AG09319 (cell line): Measurements from ENCODE around the gene SSC5D.

Source experiments
- DNase-seq: peaks from one replicate; pipeline ENCODE4 v3.0.0-alpha.2; 2010; ENCODE audit warnings: low read depth; ENCODE audit errors: extremely low read depth
- TF ChIP-seq, protein P1 (sequence below): IDR thresholded peaks from 2 replicates; pipeline ENCODE4 v1.5.1; 2011; ENCODE audit warnings: low read depth, mild to moderate bottlenecking, inconsistent platforms, low read length, moderate library complexity

SSC5D gene

DNA sequence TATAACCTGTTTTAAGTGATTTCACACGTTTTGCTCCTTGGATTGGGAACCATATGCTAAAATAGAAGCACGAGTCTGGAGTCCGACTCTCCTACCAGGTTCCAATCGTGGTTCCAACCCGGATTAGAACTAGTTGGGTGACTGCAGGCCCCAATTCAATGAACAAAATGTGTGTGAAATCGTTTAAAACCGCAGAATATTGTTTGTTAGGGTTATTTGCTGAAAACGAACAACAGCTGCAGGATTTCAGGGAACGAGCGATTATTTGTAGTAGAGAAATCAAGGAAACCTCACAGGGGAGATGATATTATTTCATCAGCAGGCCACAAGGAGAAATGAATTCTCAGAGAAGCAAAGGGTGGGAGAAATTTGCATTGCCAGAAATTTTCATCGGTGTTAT is 16.7 kb downstream of the SSC5D start:
- DNase-seq, result no peak
- TF ChIP-seq, protein P1, sequence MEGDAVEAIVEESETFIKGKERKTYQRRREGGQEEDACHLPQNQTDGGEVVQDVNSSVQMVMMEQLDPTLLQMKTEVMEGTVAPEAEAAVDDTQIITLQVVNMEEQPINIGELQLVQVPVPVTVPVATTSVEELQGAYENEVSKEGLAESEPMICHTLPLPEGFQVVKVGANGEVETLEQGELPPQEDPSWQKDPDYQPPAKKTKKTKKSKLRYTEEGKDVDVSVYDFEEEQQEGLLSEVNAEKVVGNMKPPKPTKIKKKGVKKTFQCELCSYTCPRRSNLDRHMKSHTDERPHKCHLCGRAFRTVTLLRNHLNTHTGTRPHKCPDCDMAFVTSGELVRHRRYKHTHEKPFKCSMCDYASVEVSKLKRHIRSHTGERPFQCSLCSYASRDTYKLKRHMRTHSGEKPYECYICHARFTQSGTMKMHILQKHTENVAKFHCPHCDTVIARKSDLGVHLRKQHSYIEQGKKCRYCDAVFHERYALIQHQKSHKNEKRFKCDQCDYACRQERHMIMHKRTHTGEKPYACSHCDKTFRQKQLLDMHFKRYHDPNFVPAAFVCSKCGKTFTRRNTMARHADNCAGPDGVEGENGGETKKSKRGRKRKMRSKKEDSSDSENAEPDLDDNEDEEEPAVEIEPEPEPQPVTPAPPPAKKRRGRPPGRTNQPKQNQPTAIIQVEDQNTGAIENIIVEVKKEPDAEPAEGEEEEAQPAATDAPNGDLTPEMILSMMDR, result no peak

DNA sequence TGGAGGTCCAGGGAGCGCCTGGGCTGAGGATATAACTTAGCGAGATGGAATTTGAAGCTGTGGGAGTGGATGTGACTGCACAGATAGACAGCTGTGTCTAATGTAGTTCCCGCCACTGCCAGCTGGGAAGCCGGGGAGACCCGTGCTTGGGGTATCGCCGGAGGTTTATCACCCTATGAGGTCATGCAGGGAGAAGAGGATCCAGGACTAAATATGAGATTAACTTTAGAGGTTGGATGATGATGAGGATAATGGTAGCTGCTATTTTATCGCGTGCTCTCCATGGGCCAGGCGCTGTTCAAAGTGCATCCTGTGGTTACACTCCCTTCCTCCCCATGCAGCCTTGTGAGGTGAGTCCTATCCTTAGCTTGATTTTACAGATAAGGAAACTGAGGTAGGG is 19.9 kb downstream of the SSC5D start:
- TF ChIP-seq, protein P1, result no peak

DNA sequence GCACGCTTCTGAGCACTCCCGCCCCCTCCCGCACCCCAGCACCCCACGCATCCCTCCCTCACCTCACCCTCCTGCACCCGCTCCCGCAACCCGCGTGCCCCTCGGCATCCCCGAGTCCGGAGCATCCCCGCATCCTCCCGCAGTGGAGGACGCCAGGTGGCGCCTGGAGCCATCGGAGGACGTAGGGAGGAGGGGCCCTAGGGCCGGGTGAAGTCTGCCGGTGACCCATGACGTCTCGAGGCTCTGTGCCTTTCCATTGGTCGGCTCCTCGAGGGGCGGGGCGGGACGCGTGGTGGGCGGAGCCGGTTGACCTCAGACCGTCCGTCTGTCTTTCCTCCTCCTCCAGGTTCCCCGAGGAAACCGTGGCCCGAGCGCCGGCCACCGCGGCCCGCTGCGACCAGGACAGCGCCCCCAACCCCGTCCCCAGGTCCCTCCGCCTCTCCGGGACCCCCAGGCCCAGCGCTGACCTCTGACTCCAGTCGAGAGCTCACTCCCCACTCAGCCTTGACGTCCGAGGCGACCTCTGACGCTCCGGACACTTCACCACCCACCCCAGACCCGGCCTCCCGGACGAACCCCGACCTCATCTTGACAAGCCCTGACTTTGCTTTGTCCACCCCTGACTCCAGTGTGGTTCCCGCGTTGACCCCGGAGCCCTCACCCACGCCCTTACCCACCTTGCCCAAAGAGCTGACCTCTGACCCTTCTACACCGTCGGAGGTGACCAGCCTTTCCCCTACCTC is 28.8 kb downstream of the SSC5D start:
- DNase-seq, result peak; percentile 80
- TF ChIP-seq, protein P1, result peak; percentile 92

More for the DNA sequence above, 19.9 kb downstream of the SSC5D start:
- no peak for DNase-seq

DNA sequence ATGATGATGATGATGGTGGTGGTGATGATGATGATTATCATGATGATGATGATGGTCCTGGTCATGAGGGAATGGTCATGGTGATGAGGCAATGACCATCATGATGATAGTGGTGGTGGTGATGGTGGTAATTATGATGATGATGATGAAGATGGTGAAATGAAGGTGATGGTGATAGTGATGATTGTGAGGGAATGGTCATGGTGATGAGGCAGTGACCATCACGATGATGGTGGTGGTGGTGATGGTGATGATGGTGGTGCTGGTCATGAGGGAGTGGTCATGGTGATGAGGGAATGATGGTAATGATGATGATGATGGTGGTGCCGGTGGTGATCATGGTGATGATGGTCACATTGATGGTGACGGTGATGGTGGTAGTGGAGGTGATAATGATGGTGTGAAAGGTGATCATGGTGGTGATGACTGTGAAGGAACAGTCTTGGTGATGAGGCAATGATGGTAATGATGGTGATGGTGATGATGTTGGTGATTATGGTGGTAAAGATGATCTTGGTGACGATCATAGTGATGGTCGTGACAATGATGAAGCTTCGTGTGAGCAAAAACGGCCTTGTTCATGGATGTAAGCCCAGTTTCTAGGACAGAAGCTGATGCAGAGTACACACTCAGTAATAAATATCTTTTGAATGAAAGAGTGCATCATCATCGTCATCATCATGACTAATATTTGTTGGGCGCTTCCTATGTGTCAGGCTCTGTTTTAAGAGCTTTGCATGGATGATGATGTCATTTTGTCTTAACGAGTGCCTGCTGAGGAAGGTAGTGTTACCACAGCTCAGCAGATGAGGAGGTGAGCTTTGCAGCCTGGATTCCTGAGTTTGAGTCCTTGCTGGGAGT is 31.4 kb downstream of the SSC5D start:
- peak; percentile 19 for DNase-seq
- TF ChIP-seq, protein P1, result no peak

DNA sequence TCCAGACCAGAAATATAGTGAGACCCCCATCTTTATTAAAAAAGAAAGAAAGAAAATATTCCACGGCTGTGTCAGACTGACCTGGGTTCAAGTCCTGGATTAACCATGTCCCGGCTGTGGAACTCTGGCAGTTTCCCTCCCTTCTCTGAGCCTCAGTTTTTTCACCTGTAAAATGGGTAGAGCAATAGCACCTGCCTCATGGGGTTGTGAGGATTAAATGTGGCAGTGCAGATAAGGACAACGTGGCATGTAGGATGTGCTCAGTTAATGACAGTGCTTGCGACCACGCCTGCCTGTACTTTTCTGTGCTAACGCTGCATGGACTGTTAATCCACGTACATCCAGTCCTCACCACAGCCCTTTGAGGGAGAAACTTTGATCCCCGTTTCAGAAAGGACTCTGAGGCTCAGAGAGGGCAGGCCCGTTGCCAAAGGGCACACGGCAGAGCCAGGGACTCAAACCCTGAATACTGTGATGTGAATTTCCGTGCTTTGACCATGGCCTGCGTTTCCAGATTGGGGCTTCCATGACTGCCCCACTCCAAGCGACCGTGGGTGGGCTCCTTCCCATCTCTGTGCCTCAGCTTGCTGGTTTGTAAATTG is 32.6 kb downstream of the SSC5D start:
- no peak for DNase-seq
- TF ChIP-seq, protein P1, result no peak

DNA sequence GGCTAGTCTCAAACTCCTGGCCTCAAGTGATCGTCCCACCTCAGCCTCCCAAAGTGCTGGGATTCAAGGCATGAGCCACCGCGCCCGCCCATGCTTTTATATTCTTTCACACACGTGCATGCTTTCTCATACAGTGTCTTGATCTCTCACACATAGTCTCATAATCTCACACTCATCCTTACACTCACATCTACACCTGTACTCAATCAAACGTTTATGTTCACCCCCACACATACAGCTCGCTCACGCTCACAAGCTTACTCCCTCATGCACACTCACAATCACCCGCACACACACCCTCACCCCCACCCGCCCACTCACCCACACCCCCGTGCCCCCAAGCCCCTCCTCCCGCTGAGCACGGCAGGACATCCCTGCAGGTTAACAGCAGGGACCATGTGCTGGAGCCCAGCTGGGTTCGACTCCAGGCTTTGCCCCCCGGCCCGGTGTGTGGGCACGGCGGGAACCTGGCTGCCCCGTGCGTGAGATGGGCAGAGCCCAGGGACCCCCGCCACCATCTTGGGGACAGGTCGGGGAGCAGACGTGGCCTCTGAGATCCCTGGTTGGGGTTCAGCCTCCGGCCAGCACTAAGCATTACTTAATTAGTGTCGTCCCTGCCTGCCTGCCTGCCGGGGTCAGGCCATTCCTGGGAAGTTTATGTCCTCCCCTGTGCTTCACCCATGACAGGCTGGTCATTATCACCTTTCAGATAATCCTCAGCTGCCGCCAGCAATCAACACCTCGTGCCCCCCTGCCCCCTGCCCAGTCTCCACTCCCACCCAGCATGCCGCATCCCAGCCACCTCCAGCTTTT is 37.3 kb downstream of the SSC5D start:
- DNase-seq, result no peak
- TF ChIP-seq, protein P1, result no peak
